Measurements from ENCODE around the gene SYTL3.

SYTL3 gene

DNA sequence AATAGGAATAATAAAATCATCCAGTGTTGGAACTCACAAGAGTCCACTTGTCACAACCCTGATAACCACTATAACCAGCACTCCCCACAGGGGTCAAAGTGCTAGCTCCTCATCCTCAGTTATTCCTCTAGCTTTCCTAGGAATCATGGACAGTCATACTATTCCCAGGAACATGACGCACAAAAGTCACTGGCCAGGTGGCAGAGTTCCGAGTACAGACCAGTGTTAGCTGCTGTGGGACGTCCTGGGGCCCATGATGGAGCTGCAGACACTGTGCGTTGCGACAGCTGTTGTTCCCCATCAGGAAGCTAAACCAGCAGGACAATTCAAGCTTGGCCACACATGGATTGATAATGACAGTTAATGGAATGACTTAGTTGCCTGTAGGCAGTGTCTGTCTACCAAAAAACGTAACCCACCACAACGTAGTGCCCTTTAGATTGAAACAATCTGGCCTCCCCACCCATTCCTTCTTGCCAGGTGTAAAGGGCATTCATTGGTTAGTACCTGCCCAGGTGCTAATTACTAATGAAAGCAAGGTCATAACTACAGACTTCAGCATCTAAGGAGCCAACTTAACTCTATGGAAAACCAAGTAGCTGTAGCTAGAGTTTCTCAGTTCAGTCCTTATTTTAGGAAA, 151.9 kb downstream of the SYTL3 start:
- DNase-seq = no peak

DNA sequence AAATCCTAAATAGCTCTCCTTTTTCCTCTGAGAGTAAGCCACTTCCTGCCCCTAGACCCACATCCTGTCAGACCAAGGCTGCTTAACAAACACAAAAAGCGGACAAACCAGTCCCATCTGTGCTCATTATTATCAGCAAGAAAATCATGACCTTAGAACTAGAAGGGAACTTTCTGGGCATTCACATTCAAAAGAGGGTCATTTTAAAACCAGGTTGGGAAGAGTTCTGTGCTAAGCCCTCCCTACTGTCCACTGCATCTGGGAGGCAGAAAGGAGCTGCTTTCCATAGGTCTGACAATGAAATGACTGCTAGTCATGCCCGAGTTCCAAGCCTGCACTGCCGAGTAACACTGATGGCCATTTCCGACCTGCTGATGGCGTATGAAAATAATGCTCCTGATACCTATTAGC, 153.9 kb downstream of the SYTL3 start:
- DNase-seq = peak; percentile 27

DNA sequence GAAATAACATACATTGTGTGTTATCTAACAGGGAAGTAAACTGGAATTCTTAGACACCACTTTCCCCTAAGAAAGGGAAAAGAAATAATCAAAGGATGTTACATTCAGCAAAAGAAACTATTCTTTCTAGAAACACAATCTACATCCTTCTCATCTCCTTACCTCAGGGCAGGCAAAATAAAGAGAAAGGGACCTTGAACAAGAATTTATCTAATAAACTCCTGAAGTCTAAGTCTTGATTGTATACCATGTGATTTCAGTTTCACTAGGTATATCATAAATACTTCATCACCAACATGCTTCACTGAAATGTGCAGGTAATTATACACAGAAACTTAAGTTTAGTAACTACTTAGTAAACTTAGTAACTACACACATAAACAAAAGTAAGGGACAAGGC, 154.4 kb downstream of the SYTL3 start:
- no peak for DNase-seq

DNA sequence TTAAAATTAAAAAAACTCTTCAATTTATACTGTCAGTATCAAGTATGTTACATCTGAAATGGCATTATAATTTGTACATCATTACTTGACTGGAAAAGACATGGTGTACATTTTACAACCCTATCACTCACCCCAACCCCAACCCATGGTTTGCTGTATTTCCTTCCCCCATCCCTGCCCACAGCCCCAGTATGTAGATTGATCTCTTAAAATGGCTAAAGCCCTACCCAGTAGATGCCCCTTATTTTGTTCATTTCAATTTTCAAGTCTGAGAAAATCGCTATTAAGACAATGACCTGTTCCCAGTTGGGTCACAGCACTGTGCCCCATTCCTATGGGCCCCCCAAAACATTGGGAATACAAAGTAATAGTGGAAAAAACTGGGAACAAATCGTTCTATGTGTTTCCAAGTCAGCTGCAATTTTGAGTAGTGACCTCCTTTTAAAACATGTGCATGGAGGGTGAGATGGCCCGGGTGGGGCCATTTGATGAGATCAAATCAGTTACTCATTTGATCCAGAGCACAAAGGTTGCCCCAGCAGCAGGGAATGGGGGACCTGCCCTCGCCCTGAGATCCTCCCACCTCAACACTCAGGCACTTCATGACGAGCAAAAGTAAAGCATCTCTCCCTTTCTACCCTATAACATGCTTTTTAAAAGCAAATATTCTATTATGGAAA, 156.0 kb downstream of the SYTL3 start:
- DNase-seq = no peak

- no peak for DNase-seq
Observed at GRCh38 chr6:158807515-158808441, 157.9 kb downstream of the SYTL3 start.

GRCh38 chr6:158808442-158808833, 158.6 kb downstream of the SYTL3 start:
- no peak for DNase-seq

DNA sequence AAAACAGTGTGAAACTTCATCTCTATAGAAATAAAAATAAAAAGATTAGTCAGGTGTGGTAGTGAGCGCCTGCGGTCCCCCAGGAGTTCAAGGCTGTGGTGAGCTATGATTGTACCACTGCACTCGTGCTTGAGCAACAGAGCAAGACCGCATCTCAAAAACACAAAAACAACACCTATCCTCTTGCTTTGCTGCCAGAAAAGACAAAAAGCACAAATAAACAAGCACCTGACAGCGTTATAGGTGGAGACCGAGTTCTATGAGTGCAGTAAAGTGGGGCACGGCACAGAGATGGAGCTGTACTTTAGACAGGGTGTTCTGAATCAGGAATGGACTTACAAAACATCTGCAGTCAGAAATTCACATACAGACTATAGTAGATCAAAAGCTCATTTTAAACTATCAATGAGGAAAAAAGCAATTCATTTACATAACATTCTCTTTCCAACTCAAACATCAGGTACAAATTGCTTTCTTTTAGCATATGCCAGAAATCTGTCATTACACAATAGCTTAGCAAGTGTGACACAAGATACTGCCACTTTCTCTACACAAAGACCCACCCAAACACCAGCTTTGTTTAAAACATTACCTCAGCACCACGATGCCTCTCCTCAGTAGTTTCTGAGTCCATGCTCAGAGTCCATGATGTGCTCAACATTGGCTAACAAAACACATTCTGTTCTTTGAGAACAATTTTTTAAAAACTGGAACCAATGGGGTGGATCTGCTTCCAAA, 159.3 kb downstream of the SYTL3 start:
- no peak for DNase-seq

DNA sequence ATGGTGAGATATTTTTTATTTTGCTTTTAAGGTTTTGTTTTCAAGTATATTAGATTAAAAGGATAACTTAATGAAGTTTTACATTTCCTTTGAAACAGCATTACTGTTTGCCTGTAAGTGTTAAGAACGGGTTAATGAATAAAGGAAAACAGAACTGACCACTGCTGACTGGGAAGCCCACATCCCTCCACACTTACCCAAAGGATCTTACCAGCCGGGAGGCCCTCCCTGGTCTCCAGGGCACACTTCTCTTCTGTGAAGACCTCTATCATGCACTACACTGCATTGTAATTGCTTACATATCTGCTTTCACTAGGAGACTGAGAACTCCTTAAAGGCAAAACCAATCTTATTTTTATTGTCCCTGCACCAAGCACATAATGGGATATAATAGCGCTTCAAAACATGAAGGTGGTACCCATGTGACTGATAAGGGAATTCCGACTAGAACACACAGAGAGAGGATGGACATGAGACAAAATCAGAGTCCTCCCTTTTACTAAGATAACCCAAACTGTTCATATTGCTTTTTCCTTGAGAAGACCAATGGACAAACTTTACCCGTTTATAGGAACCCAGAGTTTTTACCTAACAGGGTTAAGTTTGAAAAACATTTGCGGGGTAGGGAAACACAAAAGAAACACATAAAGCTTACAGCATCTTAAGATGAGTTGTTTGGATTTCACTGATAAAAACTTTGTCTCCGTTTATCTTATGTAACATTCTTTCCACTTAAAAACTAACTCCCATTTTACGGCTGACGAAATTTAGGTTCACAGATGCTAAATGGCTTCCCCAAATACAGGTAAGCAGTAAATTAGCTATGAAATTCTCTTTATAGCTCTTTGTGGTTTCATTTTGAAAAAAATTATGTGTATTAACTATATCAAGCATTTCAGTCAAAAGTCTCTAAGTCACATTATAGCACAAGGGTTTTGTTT, 160.6 kb downstream of the SYTL3 start:
- no peak for DNase-seq

DNA sequence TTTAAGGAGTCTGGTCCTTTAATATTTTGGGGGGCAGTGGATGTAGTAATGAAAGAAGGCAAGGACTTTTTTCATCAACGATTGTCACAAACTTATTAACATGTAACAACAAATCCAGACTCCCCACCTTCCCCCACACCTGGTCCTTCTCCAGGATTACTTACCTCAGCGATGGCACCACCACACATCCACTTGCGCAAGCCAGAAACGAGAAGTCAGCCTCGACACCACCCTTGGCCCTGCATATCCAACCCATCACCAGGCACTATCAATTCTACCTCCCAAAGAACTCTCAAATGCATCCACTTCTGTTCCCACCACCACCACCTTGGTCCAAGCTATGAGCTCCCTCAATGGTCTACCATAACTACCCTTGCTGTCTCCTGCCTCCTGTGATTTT, 162.8 kb downstream of the SYTL3 start:
- DNase-seq = no peak

DNA sequence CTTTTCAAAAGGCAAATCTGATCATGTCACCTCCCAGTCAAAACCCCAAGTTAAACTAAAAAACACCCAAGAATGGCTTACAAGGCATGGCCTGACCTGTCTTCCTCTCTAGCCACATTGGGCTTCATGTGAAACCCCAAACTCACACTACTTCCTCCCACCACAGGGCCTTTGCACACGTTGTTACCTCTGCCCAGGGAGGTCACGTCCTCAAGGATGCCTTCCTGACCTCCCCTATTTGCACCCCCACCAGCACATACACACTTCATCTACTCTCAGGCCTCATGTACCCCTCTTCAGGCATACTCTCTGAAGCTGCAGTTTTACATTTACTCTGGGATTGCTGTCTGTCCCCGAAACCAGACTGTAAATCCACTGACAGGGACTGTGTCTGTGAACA, 163.2 kb downstream of the SYTL3 start:
- no peak for DNase-seq

Measured in NCI-H748 treated with DMSO at 0.1 percent for 48 hours (cell line).